ENCODE measurements around the gene INTS7.
A peak's percentile ranks its signal among the peaks of the same experiment; 100 is the strongest.
"Not testable (repeated sequence)": the region's sequence is repeated elsewhere in the genome, so short reads cannot be mapped to it uniquely, and the experiment has no call there.

INTS7 gene

GRCh38 chr1:211938561-211938997 is 96.8 kb downstream of the INTS7 start:
- TF ChIP-seq, protein P1, sequence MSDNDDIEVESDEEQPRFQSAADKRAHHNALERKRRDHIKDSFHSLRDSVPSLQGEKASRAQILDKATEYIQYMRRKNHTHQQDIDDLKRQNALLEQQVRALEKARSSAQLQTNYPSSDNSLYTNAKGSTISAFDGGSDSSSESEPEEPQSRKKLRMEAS (IDR thresholded peaks at IDR 0.05; ENCODE audit: low read depth, low read length) = no peak
- TF ChIP-seq MYC (IDR thresholded peaks at IDR 0.05; ENCODE audit: low read depth, low read length) = no peak
- TF ChIP-seq POLR2A (IDR thresholded peaks at IDR 0.05; ENCODE audit: extremely low read depth, insufficient read length) = no peak
- TF ChIP-seq CTCF (IDR thresholded peaks at IDR 0.05; ENCODE audit: low read depth, low read length) = no peak
- no peak overlapping the region for H3K4me3 ChIP-seq (ENCODE audit: low read depth, low read length)
- no peak for DNase-seq (ENCODE audit: low read depth)

DNA sequence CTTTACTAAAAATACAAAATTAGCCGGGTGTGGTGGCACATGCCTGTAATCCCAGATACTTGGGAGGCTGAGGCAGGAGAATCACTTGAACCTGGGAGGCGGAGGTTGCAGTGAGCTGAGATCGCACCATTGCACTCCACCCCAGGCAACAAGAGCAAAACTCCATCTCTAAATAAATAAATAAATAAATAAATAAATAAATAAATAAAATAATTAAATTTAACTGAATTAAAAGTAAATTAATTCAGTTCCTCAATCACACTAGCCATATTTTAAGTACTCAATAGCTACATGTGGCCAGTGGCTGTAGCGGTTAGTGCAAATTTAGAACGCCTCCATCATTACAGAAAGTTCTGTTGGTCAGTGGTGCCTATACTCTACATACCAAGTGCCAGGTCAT is 97.9 kb downstream of the INTS7 start:
- DNase-seq (ENCODE audit: low read depth); H3K4me3 ChIP-seq (ENCODE audit: low read depth, low read length): not testable (repeated sequence)

DNA sequence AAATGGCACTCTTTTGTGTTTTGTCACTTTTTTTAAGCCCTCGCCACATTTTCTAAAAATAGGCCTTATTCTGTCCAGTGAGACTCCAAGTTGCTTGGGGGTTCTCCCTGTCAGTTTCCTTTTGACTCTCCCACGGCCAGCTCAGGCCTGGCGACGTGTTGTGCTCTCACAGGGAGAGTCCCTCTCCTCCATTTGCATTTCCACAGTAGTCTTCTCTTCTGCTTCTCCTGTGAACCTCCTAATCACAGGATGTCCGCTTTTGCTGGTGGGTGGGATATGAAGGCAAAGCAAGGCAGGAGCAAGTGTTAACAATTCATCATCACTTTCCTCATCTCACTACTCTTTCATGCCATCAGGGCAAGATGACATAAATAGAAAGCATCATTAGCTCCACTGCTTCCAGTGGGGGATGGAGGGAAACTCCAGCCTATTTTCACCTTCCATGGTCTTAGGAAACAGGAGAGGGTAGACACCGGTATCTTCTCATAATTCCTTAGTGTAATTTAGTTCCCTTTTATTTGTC is 99.8 kb downstream of the INTS7 start:
- H3K4me3 ChIP-seq (ENCODE audit: low read depth, low read length) = no peak overlapping the region
- TF ChIP-seq MYC (IDR thresholded peaks at IDR 0.05; ENCODE audit: low read depth, low read length) = no peak
- TF ChIP-seq, protein P1 (IDR thresholded peaks at IDR 0.05; ENCODE audit: low read depth, low read length) = no peak
- TF ChIP-seq POLR2A (IDR thresholded peaks at IDR 0.05; ENCODE audit: extremely low read depth, insufficient read length) = no peak
- no peak for TF ChIP-seq CTCF (IDR thresholded peaks at IDR 0.05; ENCODE audit: low read depth, low read length)
- DNase-seq (ENCODE audit: low read depth) = no peak

- TF ChIP-seq, protein P1 (IDR thresholded peaks at IDR 0.05; ENCODE audit: low read depth, low read length) = no peak
- no peak for TF ChIP-seq CTCF (IDR thresholded peaks at IDR 0.05; ENCODE audit: low read depth, low read length)
- TF ChIP-seq MYC (IDR thresholded peaks at IDR 0.05; ENCODE audit: low read depth, low read length) = no peak
- no peak for TF ChIP-seq POLR2A (IDR thresholded peaks at IDR 0.05; ENCODE audit: extremely low read depth, insufficient read length)
- no peak overlapping the region for H3K4me3 ChIP-seq (ENCODE audit: low read depth, low read length)
- peak; percentile 17 for DNase-seq (ENCODE audit: low read depth)
Measured at GRCh38 chr1:211933946-211934714, 101.2 kb downstream of the INTS7 start.

GRCh38 chr1:211932933-211933254 is 102.5 kb downstream of the INTS7 start:
- DNase-seq (ENCODE audit: low read depth) = peak; percentile 21
- TF ChIP-seq CTCF (IDR thresholded peaks at IDR 0.05; ENCODE audit: low read depth, low read length) (no peak), POLR2A (IDR thresholded peaks at IDR 0.05; ENCODE audit: extremely low read depth, insufficient read length) (no peak), MYC (IDR thresholded peaks at IDR 0.05; ENCODE audit: low read depth, low read length) (no peak)
- TF ChIP-seq, protein P1 (IDR thresholded peaks at IDR 0.05; ENCODE audit: low read depth, low read length) = no peak
- H3K4me3 ChIP-seq (ENCODE audit: low read depth, low read length) = no peak overlapping the region

- no peak for DNase-seq (ENCODE audit: low read depth)
- TF ChIP-seq MYC (IDR thresholded peaks at IDR 0.05; ENCODE audit: low read depth, low read length) (no peak), POLR2A (IDR thresholded peaks at IDR 0.05; ENCODE audit: extremely low read depth, insufficient read length) (no peak), CTCF (IDR thresholded peaks at IDR 0.05; ENCODE audit: low read depth, low read length) (no peak)
- TF ChIP-seq, protein P1 (IDR thresholded peaks at IDR 0.05; ENCODE audit: low read depth, low read length) = no peak
- H3K4me3 ChIP-seq (ENCODE audit: low read depth, low read length) = no peak overlapping the region
Measured at GRCh38 chr1:211932231-211932932, 103.0 kb downstream of the INTS7 start.
